ENCODE results near the gene USP6.

DNA sequence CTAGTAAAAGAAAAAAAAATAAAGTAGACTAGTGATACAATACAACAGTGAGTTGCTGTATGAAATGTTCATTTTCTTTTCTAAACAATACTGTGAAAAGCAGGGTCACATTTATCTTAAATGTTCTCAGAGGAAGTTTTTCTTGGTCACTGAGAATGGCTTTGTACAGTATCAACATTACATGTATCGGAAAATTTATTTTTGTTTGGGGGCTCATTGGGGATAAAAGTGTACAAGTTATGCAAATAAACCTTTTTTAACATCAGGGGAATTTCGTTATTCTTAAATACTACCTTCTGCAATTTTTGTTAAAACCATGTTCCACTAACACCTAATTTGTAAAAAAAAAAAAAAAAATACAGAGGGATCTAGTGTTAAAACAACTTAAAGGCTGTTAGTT lies 84.5 kb downstream of the USP6 start:
- no peak for TF ChIP-seq GATA2 (IDR thresholded peaks at IDR 0.05; ENCODE audit: low read depth, low read length)
- no peak for TF ChIP-seq GATA3 (IDR thresholded peaks at IDR 0.05; ENCODE audit: low read depth, low read length)
